NCI-H2107 treated with DMSO at 0.1 percent for 48 hours (cell line): Measurements from ENCODE around the gene ATRX.
"Not testable (repeated sequence)": the region's sequence is repeated elsewhere in the genome, so short reads cannot be mapped to it uniquely, and the experiment has no call there.

Source experiments
- DNase-seq: peaks from one replicate; lab custom pipeline; 2025; ENCODE audit not compliant: unreplicated experiment; lab: John Stamatoyannopoulos, UW

Gene ATRX

GRCh38 chrX:77510007-77510406 is 276.0 kb downstream of the ATRX start:
- no peak for DNase-seq

DNA sequence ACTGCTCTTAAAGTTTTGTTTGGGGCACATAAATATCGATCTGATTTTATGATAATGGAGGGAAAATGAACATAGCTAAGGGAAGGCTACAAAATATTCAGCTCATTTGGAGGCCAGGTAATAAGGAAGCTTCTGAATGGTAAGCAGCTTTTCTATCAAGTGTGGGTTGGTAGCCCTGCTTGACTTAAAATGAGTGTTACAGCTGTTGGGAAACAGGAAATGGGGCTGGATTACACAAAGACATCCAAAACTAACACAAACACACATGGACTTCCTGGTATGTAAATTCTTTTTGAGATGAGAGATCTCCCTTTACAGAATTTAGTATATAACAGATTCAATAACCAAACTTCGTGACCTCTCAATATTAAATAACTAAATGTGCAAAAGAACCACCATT is 280.8 kb downstream of the ATRX start:
- no peak for DNase-seq

DNA sequence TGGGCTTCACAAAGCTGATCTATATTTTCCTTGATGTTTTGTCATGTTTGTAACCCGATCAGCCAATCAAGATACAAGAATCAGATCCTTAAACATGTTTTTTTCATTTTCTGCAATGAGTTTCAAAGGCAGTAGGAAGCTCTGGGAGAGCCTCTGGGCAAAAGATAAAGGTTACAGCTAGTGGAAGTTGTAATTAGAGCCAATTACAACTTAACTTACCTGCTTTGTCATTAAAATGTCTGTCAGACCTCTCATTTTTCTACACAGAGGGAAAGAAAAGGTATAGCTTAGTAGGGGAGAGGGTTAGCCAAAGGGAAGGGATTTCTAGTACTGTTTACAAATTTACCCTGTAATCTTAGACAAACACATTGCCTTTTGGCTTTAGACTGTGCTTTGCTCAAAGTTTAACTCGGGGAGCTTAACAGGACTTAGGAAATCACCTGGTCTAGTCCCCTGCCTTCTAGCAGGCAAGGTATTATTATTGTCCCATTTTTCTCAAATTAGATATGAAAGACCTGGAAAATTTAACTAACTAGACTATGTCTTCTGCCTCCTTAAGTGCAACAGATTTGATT is 283.0 kb downstream of the ATRX start:
- DNase-seq, result no peak

- DNase-seq, result not testable (repeated sequence)
Measured at GRCh38 chrX:77500164-77500563, 285.9 kb downstream of the ATRX start.

- DNase-seq, result peak; percentile 33
Measured at GRCh38 chrX:77493677-77494553, 292.1 kb downstream of the ATRX start.

GRCh38 chrX:77484045-77484444 is 302.0 kb downstream of the ATRX start:
- no peak for DNase-seq

DNA sequence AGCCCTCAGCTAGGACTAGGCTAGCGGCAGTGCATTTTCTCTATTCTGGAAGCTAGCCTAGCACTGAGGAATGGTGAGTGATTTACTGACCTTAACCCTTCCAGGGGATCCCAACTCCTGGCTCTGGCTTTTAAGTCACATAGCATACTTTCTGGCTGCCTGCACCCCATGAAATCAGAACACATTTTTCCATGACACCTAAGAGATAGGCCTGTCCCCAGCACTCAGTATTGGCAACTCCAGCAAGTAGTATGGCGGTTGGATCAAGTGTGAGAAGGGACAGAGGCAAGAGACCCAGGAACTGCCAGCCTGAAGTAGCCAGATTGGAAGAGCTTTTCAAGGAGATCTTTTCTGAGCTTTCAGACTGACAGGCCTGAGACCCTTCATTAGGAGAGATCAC is 330.6 kb downstream of the ATRX start:
- no peak for DNase-seq
